H1 (cell line): Measurements from ENCODE around the gene TBC1D12. TPM values are rescaled to one million over a fixed set of nuclear protein-coding genes. Genes with fewer than 3 reads are reported as not detected.

Source experiments
- HDAC6 ChIP-seq: IDR thresholded peaks from one replicate; pipeline ENCODE4 v1.7.1; 2012; ENCODE audit warnings: low read depth, mild to moderate bottlenecking, inconsistent platforms, low read length, moderate library complexity
- KDM4A ChIP-seq: IDR thresholded peaks from one replicate; pipeline ENCODE4 v1.7.1; 2012; ENCODE audit warnings: low read depth, mild to moderate bottlenecking, moderate library complexity, low read length, inconsistent platforms; ENCODE audit not compliant: severe bottlenecking
- SAP30 ChIP-seq: fragments of 300-600 bp; sonication (generic); IDR thresholded peaks from 2 replicates; pipeline ENCODE4 v1.7.1; 2012; ENCODE audit warnings: low read length, moderate library complexity, mild to moderate bottlenecking, inconsistent platforms; ENCODE audit not compliant: insufficient read depth, insufficient replicate concordance
- SP4 ChIP-seq: IDR thresholded peaks from 2 replicates; pipeline ENCODE4 v1.6.1; 2012; ENCODE audit warnings: low read length, inconsistent platforms
- TAF7 ChIP-seq: optimal IDR thresholded peaks from 2 replicates; pipeline ENCODE3; 2011; ENCODE audit warnings: low read depth, mild to moderate bottlenecking, inconsistent platforms, low read length, moderate library complexity, borderline replicate concordance
- polyA plus RNA-seq, 7 experiments: library from polyadenylated mRNA; depleted of rRNA in 3 of 7; stranded (reverse) in 5 of 7; unstranded in 2 of 7; fragments of >200 nt in 5 of 7; fragments of 200-250 nt in 2 of 7; gene quantifications; 1 replicate in 5 of 7; 2 replicates in 1 of 7; 4 replicates in 1 of 7; pipeline versions ENCODE4 v1.2.1 to v1.2.3, GENCODE V29; 2011 to 2013; ENCODE audit warnings: missing spikeins in 2 of 7, mixed read lengths in 2 of 7
- total RNA-seq: library from RNA; stranded (reverse); fragmentation: NEBNext Ultra II Directional; extraction: Animal tissue kit (Norgen Biotek cat#: 25700); gene quantifications from 2 replicates; pipeline ENCODE4 v1.2.1, GENCODE V29; 2021

The TBC1D12 gene
- total and polyA plus RNA-seq, 2 of the 8 experiments (the other 6 are each of a cell fraction or from before 2014, with no cell fraction given), result 1.1 to 3.2 TPM

GRCh38 chr10:94403380-94404213 is 1.3 kb downstream of the TBC1D12 start (continued):
- TF ChIP-seq SAP30 (no peak), KDM4A (peak; percentile 41), HDAC6 (no peak), SP4 (no peak), TAF7 (no peak)
